ENCODE data around the gene NEU2.

DNA sequence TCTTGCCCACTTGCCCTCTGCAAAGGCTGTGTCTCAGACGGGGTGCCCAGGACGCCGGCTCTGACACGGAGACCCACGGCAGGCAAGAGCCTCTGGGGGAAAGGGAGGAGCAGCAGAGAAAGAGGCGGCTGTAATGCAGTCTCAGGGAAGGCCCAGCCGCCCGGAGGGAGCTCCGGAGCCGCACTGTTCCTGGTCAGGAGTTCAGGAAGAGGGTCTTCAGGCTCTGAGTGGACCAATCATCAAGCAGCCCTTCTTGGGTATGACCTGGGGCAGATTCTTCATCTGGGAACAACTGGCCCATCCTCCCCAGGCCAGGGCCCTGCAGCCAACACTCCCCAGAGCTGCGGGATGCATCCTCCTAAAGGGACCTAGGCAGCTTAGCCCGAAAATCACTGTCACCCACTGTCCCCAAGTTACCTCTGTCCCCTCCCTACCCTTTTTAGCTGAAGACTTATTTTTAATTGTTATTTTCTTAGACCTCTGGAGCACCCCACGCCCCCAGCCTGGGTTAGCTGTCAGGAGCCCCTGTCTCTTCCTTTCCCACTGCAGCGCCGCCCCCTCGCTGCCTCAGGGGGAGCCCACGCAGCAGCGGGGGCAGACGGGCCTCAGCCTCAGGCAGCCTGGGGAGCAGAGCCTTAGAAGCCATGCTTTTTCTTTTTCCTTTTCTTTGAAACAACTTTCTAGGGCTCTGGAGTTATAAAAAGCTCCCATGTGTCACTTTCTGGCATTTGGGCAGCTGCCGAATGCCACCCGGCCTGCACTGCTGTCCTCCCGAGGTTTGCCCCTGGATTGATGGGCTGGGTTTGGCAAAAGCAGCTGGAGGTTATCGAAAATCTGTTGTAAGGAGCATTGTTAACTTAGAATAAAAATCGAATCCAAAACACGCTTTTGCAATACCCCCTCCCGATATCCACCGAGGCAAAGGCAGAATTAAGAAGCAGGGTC is 644 bp upstream of the NEU2 start:
- TF ChIP-seq, protein P1, sequence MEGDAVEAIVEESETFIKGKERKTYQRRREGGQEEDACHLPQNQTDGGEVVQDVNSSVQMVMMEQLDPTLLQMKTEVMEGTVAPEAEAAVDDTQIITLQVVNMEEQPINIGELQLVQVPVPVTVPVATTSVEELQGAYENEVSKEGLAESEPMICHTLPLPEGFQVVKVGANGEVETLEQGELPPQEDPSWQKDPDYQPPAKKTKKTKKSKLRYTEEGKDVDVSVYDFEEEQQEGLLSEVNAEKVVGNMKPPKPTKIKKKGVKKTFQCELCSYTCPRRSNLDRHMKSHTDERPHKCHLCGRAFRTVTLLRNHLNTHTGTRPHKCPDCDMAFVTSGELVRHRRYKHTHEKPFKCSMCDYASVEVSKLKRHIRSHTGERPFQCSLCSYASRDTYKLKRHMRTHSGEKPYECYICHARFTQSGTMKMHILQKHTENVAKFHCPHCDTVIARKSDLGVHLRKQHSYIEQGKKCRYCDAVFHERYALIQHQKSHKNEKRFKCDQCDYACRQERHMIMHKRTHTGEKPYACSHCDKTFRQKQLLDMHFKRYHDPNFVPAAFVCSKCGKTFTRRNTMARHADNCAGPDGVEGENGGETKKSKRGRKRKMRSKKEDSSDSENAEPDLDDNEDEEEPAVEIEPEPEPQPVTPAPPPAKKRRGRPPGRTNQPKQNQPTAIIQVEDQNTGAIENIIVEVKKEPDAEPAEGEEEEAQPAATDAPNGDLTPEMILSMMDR (IDR thresholded peaks at IDR 0.05; ENCODE audit: low read length), result no peak
- TF ChIP-seq EZH2phosphoT487 (IDR thresholded peaks at IDR 0.05; ENCODE audit: low read length), result no peak
- TF ChIP-seq EZH2 (optimal IDR thresholded peaks at IDR 0.05; ENCODE audit: low read depth, low read length), result no peak
